Fibroblast of gingiva (primary cell): ENCODE data around the gene CFD.
A peak's percentile ranks its signal among the peaks of the same experiment; 100 is the strongest.
"Not testable (repeated sequence)": the region's sequence is repeated elsewhere in the genome, so short reads cannot be mapped to it uniquely, and the experiment has no call there.

Experiments
- DNase-seq: peaks from one replicate; pipeline ENCODE4 v3.0.0-alpha.2; 2011; ENCODE audit warnings: low read depth

Gene CFD

GRCh38 chr19:858868-859843 is at the start of gene CFD:
TSS of gene CFD (plus strand) at chr19:859664. CDS start at chr19:859690, 26 bp downstream.
- DNase-seq = peak; percentile 84

- DNase-seq = no peak
Measured at GRCh38 chr19:810077-810855, 49.2 kb upstream of the CFD start.

GRCh38 chr19:810883-811489 is 48.5 kb upstream of the CFD start:
- no peak for DNase-seq

GRCh38 chr19:811506-812048 is 47.9 kb upstream of the CFD start:
- DNase-seq = no peak

GRCh38 chr19:812049-812746 is 47.3 kb upstream of the CFD start:
- DNase-seq = no peak

GRCh38 chr19:812747-813218 is 46.7 kb upstream of the CFD start:
- no peak for DNase-seq

- no peak for DNase-seq
Measured at GRCh38 chr19:813219-814151, 46.0 kb upstream of the CFD start.

- no peak for DNase-seq
Measured at GRCh38 chr19:814152-815078, 45.0 kb upstream of the CFD start.

GRCh38 chr19:815079-815774 is 44.2 kb upstream of the CFD start:
- no peak for DNase-seq

- DNase-seq = no peak
Measured at GRCh38 chr19:815775-816499, 43.5 kb upstream of the CFD start.

GRCh38 chr19:816500-816857 is 43.0 kb upstream of the CFD start:
- no peak for DNase-seq

- DNase-seq = not testable (repeated sequence)
Measured at GRCh38 chr19:820212-820611, 39.3 kb upstream of the CFD start.

- DNase-seq = no peak
Measured at GRCh38 chr19:821231-821824, 38.1 kb upstream of the CFD start.

GRCh38 chr19:821825-822503 is 37.5 kb upstream of the CFD start, which contains the start of gene PLPPR3:
TSS of gene PLPPR3 (minus strand) at chr19:821955. CDS start at chr19:821559, 396 bp downstream.
- no peak for DNase-seq

GRCh38 chr19:823565-824121 is 35.8 kb upstream of the CFD start:
- no peak for DNase-seq

- no peak for DNase-seq
Measured at GRCh38 chr19:824885-825284, 34.6 kb upstream of the CFD start.
